HEK293 (cell line): Measurements from ENCODE around the gene RNASE4.

Experiments
- CTCF ChIP-seq: fragments of 450-650 bp; formaldehyde crosslinking; IDR thresholded peaks from 2 replicates; pipeline ENCODE4 v1.5.1; 2016; ENCODE audit warnings: missing biosample characterization, missing genetic modification characterization
- ELK4 ChIP-seq: IDR thresholded peaks from 2 replicates; pipeline ENCODE4 v1.6.1; 2011; ENCODE audit warnings: mild to moderate bottlenecking, low read depth, low read length, borderline replicate concordance
- HOXD13 ChIP-seq: sonication (generic); formaldehyde crosslinking; IDR thresholded peaks from 2 replicates; pipeline ENCODE4 v1.8.0; 2022; ENCODE audit warnings: missing genetic modification reagents, borderline replicate concordance
- IKZF3 ChIP-seq: fragments of 450-650 bp; IDR thresholded peaks from 2 replicates; pipeline ENCODE4 v1.5.0; 2018; ENCODE audit warnings: missing biosample characterization, mild to moderate bottlenecking, missing genetic modification characterization, moderate library complexity
- KLF8 ChIP-seq: fragments of 450-650 bp; formaldehyde crosslinking; IDR thresholded peaks from 2 replicates; pipeline ENCODE4 v1.5.1; 2016; ENCODE audit warnings: missing biosample characterization, missing genetic modification characterization
- MZF1 ChIP-seq: fragments of 450-650 bp; formaldehyde crosslinking; IDR thresholded peaks from 2 replicates; pipeline ENCODE4 v1.5.1; 2017; ENCODE audit warnings: missing biosample characterization, missing genetic modification characterization, borderline replicate concordance
- SCRT2 ChIP-seq: fragments of 450-650 bp; formaldehyde crosslinking; IDR thresholded peaks from 2 replicates; pipeline ENCODE4 v1.5.1; 2016; ENCODE audit warnings: missing biosample characterization, missing genetic modification characterization
- TRIM28 ChIP-seq: IDR thresholded peaks from 2 replicates; pipeline ENCODE4 v1.6.1; 2011; ENCODE audit warnings: low read length, control low read depth, borderline replicate concordance
- YY1 ChIP-seq: fragments of 450-650 bp; formaldehyde crosslinking; IDR thresholded peaks from 2 replicates; pipeline ENCODE4 v1.5.1; 2018; ENCODE audit warnings: missing biosample characterization, missing genetic modification characterization
- ZBTB17 ChIP-seq: fragments of 450-650 bp; formaldehyde crosslinking; IDR thresholded peaks from 2 replicates; pipeline ENCODE4 v1.5.1; 2016; ENCODE audit warnings: missing biosample characterization, missing genetic modification characterization
- ZBTB21 ChIP-seq: fragments of 450-650 bp; formaldehyde crosslinking; IDR thresholded peaks from 2 replicates; pipeline ENCODE4 v1.5.1; 2017; ENCODE audit warnings: missing biosample characterization, missing genetic modification characterization
- ZBTB6 ChIP-seq: fragments of 450-650 bp; formaldehyde crosslinking; IDR thresholded peaks from 2 replicates; pipeline ENCODE4 v1.5.1; 2017; ENCODE audit warnings: missing biosample characterization, missing genetic modification characterization
- ZFHX2 ChIP-seq: fragments of 450-650 bp; formaldehyde crosslinking; conservative IDR thresholded peaks from 2 replicates; pipeline ENCODE4 v1.5.1; 2016; ENCODE audit warnings: missing biosample characterization, missing genetic modification characterization
- ZFP37 ChIP-seq: fragments of 450-650 bp; formaldehyde crosslinking; IDR thresholded peaks from 2 replicates; pipeline ENCODE4 v1.5.1; 2016; ENCODE audit warnings: missing biosample characterization, missing genetic modification characterization
- ZNF121 ChIP-seq: fragments of 450-650 bp; formaldehyde crosslinking; IDR thresholded peaks from 2 replicates; pipeline ENCODE4 v1.5.1; 2016; ENCODE audit warnings: missing biosample characterization, missing genetic modification characterization
- ZNF138 ChIP-seq: fragments of 450-650 bp; formaldehyde crosslinking; IDR thresholded peaks from 2 replicates; pipeline ENCODE4 v1.5.1; 2016; ENCODE audit warnings: missing biosample characterization, missing genetic modification characterization, borderline replicate concordance
- ZNF2 ChIP-seq: fragments of 450-650 bp; formaldehyde crosslinking; IDR thresholded peaks from 2 replicates; pipeline ENCODE4 v1.5.1; 2016; ENCODE audit warnings: missing biosample characterization, missing genetic modification characterization
- ZNF280D ChIP-seq: fragments of 450-650 bp; formaldehyde crosslinking; IDR thresholded peaks from 2 replicates; pipeline ENCODE4 v1.5.1; 2016; ENCODE audit warnings: missing biosample characterization, missing genetic modification characterization
- ZNF341 ChIP-seq: fragments of 450-650 bp; formaldehyde crosslinking; IDR thresholded peaks from 2 replicates; pipeline ENCODE4; 2016; ENCODE audit warnings: low read depth, missing biosample characterization, missing genetic modification characterization
- ZNF391 ChIP-seq: fragments of 450-650 bp; formaldehyde crosslinking; IDR thresholded peaks from 2 replicates; pipeline ENCODE4 v1.5.1; 2016; ENCODE audit warnings: low read depth, missing biosample characterization, missing genetic modification characterization, borderline replicate concordance
- ZNF473 ChIP-seq: fragments of 450-650 bp; formaldehyde crosslinking; IDR thresholded peaks from 2 replicates; pipeline ENCODE4 v1.5.1; 2017; ENCODE audit warnings: missing biosample characterization, missing genetic modification characterization
- ZNF48 ChIP-seq: fragments of 450-650 bp; formaldehyde crosslinking; IDR thresholded peaks from 2 replicates; pipeline ENCODE4 v1.5.1; 2016; ENCODE audit warnings: missing biosample characterization, missing genetic modification characterization
- ZNF548 ChIP-seq: fragments of 450-650 bp; formaldehyde crosslinking; IDR thresholded peaks from 2 replicates; pipeline ENCODE4 v1.5.1; 2016; ENCODE audit warnings: missing biosample characterization, missing genetic modification characterization
- ZNF558 ChIP-seq: fragments of 450-650 bp; formaldehyde crosslinking; IDR thresholded peaks from 2 replicates; pipeline ENCODE4 v1.5.1; 2016; ENCODE audit warnings: missing biosample characterization, missing genetic modification characterization
- ZNF585B ChIP-seq: fragments of 450-650 bp; formaldehyde crosslinking; IDR thresholded peaks from 2 replicates; pipeline ENCODE4 v1.5.1; 2016; ENCODE audit warnings: missing biosample characterization, missing genetic modification characterization
- ZNF621 ChIP-seq: fragments of 450-650 bp; formaldehyde crosslinking; IDR thresholded peaks from 2 replicates; pipeline ENCODE4 v1.5.1; 2017; ENCODE audit warnings: missing biosample characterization, missing genetic modification characterization
- ZNF654 ChIP-seq: fragments of 450-650 bp; formaldehyde crosslinking; IDR thresholded peaks from 2 replicates; pipeline ENCODE4 v1.5.1; 2016; ENCODE audit warnings: low read depth, missing biosample characterization, missing genetic modification characterization
- ZNF837 ChIP-seq: fragments of 450-650 bp; formaldehyde crosslinking; IDR thresholded peaks from 2 replicates; pipeline ENCODE4 v1.5.1; 2016; ENCODE audit warnings: missing biosample characterization, missing genetic modification characterization
- ZSCAN30 ChIP-seq: fragments of 450-650 bp; IDR thresholded peaks from 2 replicates; pipeline ENCODE4 v1.5.1; 2018; ENCODE audit warnings: missing biosample characterization, mild to moderate bottlenecking, missing genetic modification characterization, moderate library complexity
- ZSCAN5A ChIP-seq: fragments of 450-650 bp; formaldehyde crosslinking; IDR thresholded peaks from 2 replicates; pipeline ENCODE4 v1.5.1; 2016; ENCODE audit warnings: missing biosample characterization, missing genetic modification characterization
- ZXDB ChIP-seq: fragments of 450-650 bp; formaldehyde crosslinking; IDR thresholded peaks from 2 replicates; pipeline ENCODE4 v1.5.1; 2016; ENCODE audit warnings: missing biosample characterization, missing genetic modification characterization

RNASE4 gene

GRCh38 chr14:20690848-20691640 is 6.7 kb downstream of the RNASE4 start (continued):
- TF ChIP-seq ZBTB6 = no peak
- TF ChIP-seq ZNF121 (tag by site-specific recombination) = no peak
- TF ChIP-seq ZXDB (tag by site-specific recombination) = no peak
- no peak for TF ChIP-seq ZNF138 (tag by site-specific recombination)
- peak; percentile 53 for TF ChIP-seq CTCF (tag by site-specific recombination)
- TF ChIP-seq MZF1 (tag by site-specific recombination) = peak; percentile 29; the same call in 1 of the 2 replicates
- no peak for TF ChIP-seq ZNF621
- TF ChIP-seq ZFP37 (tag by site-specific recombination) = no peak
- no peak for TF ChIP-seq ZNF548 (tag by site-specific recombination)
- TF ChIP-seq IKZF3 (tag by site-specific recombination) = 0 out of 2 replicates have a peak, but pooled peaks have one; percentile 25
- TF ChIP-seq ZNF558 = no peak
- peak; percentile 41; the same call in 1 of the 2 replicates for TF ChIP-seq ZNF341
- TF ChIP-seq ZBTB21 (tag by site-specific recombination) = no peak
- no peak for TF ChIP-seq HOXD13 (CRISPR knock-in tag)
- TF ChIP-seq ZSCAN5A (tag by site-specific recombination) = no peak
- TF ChIP-seq ZNF48 (tag by site-specific recombination) = no peak
- no peak for TF ChIP-seq ZNF280D (tag by site-specific recombination)
- TF ChIP-seq ELK4 = no peak
- TF ChIP-seq ZNF585B (tag by site-specific recombination) = no peak
- TF ChIP-seq ZNF837 (tag by site-specific recombination) = no peak
- 0 out of 2 replicates have a peak, but pooled peaks have one; percentile 46 for TF ChIP-seq ZNF2 (tag by site-specific recombination)
- TF ChIP-seq ZNF391 = no peak
- 0 out of 2 replicates have a peak, but pooled peaks have one; percentile 17 for TF ChIP-seq YY1 (tag by site-specific recombination)
- peak; percentile 88 for TF ChIP-seq SCRT2
- TF ChIP-seq ZFHX2 = no peak
- no peak for TF ChIP-seq TRIM28
- no peak for TF ChIP-seq ZNF473 (tag by site-specific recombination)
- TF ChIP-seq KLF8 (tag by site-specific recombination) = no peak
- peak; percentile 50 for TF ChIP-seq ZBTB17 (tag by site-specific recombination)
- TF ChIP-seq ZNF654 = peak; percentile 94
- 0 out of 2 replicates have a peak, but pooled peaks have one; percentile 34 for TF ChIP-seq ZSCAN30 (tag by site-specific recombination)
